GM12892 (cell line): Measurements from ENCODE around the gene CFAP97D2.
"Not testable (repeated sequence)": the region's sequence is repeated elsewhere in the genome, so short reads cannot be mapped to it uniquely, and the experiment has no call there.

Source experiments
- POLR2A ChIP-seq: IDR thresholded peaks from 2 replicates; pipeline ENCODE4 v1.6.1; 2011; ENCODE audit warnings: low read depth, low read length, control low read depth
- POLR2AphosphoS5 ChIP-seq: IDR thresholded peaks from 2 replicates; pipeline ENCODE4 v1.6.1; 2011; ENCODE audit warnings: low read depth, low read length, control low read depth
- TAF1 ChIP-seq: IDR thresholded peaks from 2 replicates; pipeline ENCODE4 v1.6.1; 2011; ENCODE audit warnings: low read depth, mild to moderate bottlenecking, control low read depth, low read length, borderline replicate concordance

GRCh38 chr13:114158869-114159666 lies 20.0 kb upstream of the CFAP97D2 start:
- not testable (repeated sequence) for TF ChIP-seq POLR2A, TAF1, POLR2AphosphoS5
